T-cell (primary cell): ENCODE data around the gene CCNB3. TPM values are rescaled to one million over a fixed set of nuclear protein-coding genes. Genes with fewer than 3 reads are reported as not detected.

Source experiments
- ATAC-seq, 4 experiments: fragments of 200-7000 bp in 3 of 4; fragments of 150-1000 bp in 1 of 4; cut with Tn5 transposase; replicated peaks in 1 of 4; 1 replicate in 3 of 4; 2 replicates in 1 of 4; pipeline ENCODE4 v1.10.0; 2021; ENCODE audit warnings: moderate library complexity in 3 of 4, mild to moderate bottlenecking in 2 of 4, moderate number of reproducible peaks in 1 of 4
- CTCF ChIA-PET, 2 donors: fragments of 300-600 bp; sonication (Branson Sonifier 250); formaldehyde crosslinking; loops; one replicate each; lab custom pipeline; 2022; ENCODE audit warnings: antibody characterized with exemption in 2 of 2; lab: Charles Lee
- POLR2A ChIA-PET, 2 donors: fragments of 300-600 bp; sonication (Branson Sonifier 250); formaldehyde crosslinking; loops; one replicate each; lab custom pipeline; 2022; ENCODE audit warnings: antibody characterized with exemption in 2 of 2; lab: Charles Lee
- DNase-seq, 35 experiments: peaks; one replicate each; pipeline versions ENCODE4 v3.0.0 to v3.0.0-alpha.2; 2013 to 2023
- H3K27ac ChIP-seq: one replicate; pipeline ENCODE4 v1.5.1; 2013; ENCODE audit warnings: low read length
- H3K27me3 ChIP-seq, 2 experiments: replicated peaks in 1 of 2; 1 replicate in 1 of 2; 2 replicates in 1 of 2; pipeline versions ENCODE4 v1.6.1 to v1.7.0; 2013; ENCODE audit warnings: low read length in 1 of 2, mixed read lengths in 1 of 2; ENCODE audit not compliant: control insufficient read depth in 2 of 2, insufficient read depth in 2 of 2; ENCODE audit errors: extremely low read depth in 1 of 2
- H3K36me3 ChIP-seq, 2 donors: 1 replicate in 1 of 2; 2 replicates in 1 of 2; pipeline versions ENCODE4 v1.6.1 to v1.7.0; 2013; ENCODE audit warnings: low read length in 1 of 2; ENCODE audit not compliant: control insufficient read depth in 2 of 2, insufficient read depth in 1 of 2; ENCODE audit errors: extremely low read depth in 1 of 2
- H3K4me1 ChIP-seq, 2 experiments: 1 replicate in 1 of 2; 2 replicates in 1 of 2; pipeline versions ENCODE4 v1.6.1 to v1.7.0; 2013; ENCODE audit warnings: low read length in 2 of 2, mixed read lengths in 1 of 2; ENCODE audit not compliant: insufficient read depth in 2 of 2, control insufficient read depth in 1 of 2; ENCODE audit errors: extremely low read depth in 1 of 2
- H3K4me3 ChIP-seq, 2 donors: 1 replicate in 1 of 2; 2 replicates in 1 of 2; pipeline versions ENCODE4 v1.5.1 to v1.7.0; 2013; ENCODE audit warnings: mild to moderate bottlenecking in 2 of 2, low read length in 1 of 2, moderate library complexity in 1 of 2; ENCODE audit not compliant: control insufficient read depth in 1 of 2; ENCODE audit errors: extremely low read depth in 1 of 2
- H3K9me3 ChIP-seq: 2 replicates; pipeline ENCODE4 v1.7.0; 2013
- H3K27ac Mint-ChIP-seq, 2 donors: one replicate each; pipeline ENCODE4 v1.8.0; 2020 to 2021; ENCODE audit warnings: mild to moderate bottlenecking in 2 of 2, mixed read lengths in 2 of 2
- H3K27me3 Mint-ChIP-seq, 2 donors: one replicate each; pipeline ENCODE4 v1.8.0; 2021 to 2022; ENCODE audit warnings: mixed read lengths in 2 of 2
- H3K36me3 Mint-ChIP-seq: one replicate; pipeline ENCODE4 v1.8.0; 2021; ENCODE audit warnings: mixed read lengths
- H3K4me1 Mint-ChIP-seq, 3 donors: one replicate each; pipeline ENCODE4 v1.8.0; 2020 to 2022; ENCODE audit warnings: mixed read lengths in 3 of 3, mild to moderate bottlenecking in 1 of 3
- H3K4me3 Mint-ChIP-seq, 3 donors: one replicate each; pipeline ENCODE4 v1.8.0; 2020 to 2022; ENCODE audit warnings: mild to moderate bottlenecking in 3 of 3, mixed read lengths in 3 of 3, moderate library complexity in 3 of 3
- H3K9me3 Mint-ChIP-seq, 3 donors: one replicate each; pipeline ENCODE4 v1.8.0; 2020 to 2022; ENCODE audit warnings: mixed read lengths in 3 of 3
- WGBS: methylation state at CpG from one replicate; pipeline ENCODE4 v1.1.5; 2013; ENCODE audit warnings: missing lambda C conversion rate; ENCODE audit not compliant: insufficient coverage; 5-methylcytosine and 5-hydroxymethylcytosine counted together
- total RNA-seq, 35 experiments: library from RNA in 6 of 35; stranded (reverse) in 6 of 35; fragments of 120-200 nt in 1 of 35; gene quantifications; one replicate each; pipeline versions ENCODE4 v1.2.1 to v1.2.4 and lab custom pipeline; 2013 to 2026

CCNB3 gene
- total RNA-seq, 5 donors from 2014 or later (not counting 1 experiment from before 2014, with no cell fraction given), result 0.07 to 0.47 (median 0.41) TPM; not detected in 2

DNA sequence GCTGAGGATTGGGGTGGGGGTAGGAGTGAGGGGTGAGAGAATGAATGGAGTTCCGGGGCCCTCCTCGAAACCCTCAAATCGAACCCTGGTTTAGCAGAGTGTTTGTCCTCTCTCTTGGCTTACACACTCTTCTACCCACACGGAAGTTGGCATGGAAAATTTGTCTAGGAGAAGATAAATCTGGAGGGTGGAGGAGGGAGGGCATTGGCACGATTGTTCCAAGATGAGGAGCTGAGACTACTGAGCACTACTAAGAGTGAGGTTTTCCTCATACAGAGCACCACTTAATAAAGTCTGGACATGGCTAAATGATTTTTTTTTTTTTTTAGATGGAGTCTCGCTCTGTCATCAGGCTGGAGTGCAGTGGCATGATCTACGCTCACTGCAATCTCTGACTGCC is 37.2 kb upstream of the CCNB3 start:
- Mint-ChIP-seq H3K27ac (no peak overlapping the region), H3K9me3 (no peaks in the 10 kb centered on the region), H3K27me3 (peaks cover 0 to 13% of the 10 kb centered on the region in 2 donors), H3K4me1 (peaks cover 0 to 6% (median 0%) of the 10 kb centered on the region in 3 donors), H3K36me3 (no peaks in the 10 kb centered on the region), H3K4me3 (no peak overlapping the region)
- no peak for ATAC-seq
- WGBS, result no CpG with 5 or more reads among the region's 7 CpGs
- no peak for DNase-seq
- ChIA-PET CTCF (no interaction called here), POLR2A (no interaction called here)
- no peak overlapping the region for H3K27ac ChIP-seq
- H3K9me3 ChIP-seq, result no peaks in the 10 kb centered on the region
- H3K4me3 ChIP-seq, result no peak overlapping the region
- no peaks in the 10 kb centered on the region for H3K36me3 ChIP-seq
- no peaks in the 10 kb centered on the region for H3K4me1 ChIP-seq
- peaks cover 0 to 7% of the 10 kb centered on the region in 2 experiments for H3K27me3 ChIP-seq

DNA sequence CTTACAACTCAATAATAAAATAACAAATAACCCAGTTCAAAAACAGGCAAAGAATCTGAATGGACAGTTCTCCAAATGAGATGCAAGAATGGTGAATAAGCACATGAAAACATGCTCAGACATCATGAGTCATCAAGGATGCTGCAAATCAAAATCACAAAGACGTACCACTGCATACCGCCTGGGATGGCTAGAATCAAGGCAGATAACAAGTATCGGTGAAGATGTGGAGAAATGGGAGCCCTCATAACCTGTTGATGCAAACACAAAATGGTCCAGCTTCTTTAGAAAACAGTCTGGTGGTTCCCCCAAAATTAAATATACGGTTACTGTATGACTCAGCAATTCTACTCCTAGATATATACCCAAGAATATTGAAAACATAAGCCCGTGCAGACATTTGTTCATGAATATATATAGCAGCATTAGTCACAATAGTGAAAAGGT is 36.3 kb upstream of the CCNB3 start:
- Mint-ChIP-seq H3K9me3 (no peaks in the 10 kb centered on the region), H3K27me3 (peaks cover 0 to 13% of the 10 kb centered on the region in 2 donors), H3K4me3 (no peak overlapping the region), H3K36me3 (no peaks in the 10 kb centered on the region), H3K4me1 (peaks cover 0 to 6% (median 0%) of the 10 kb centered on the region in 3 donors), H3K27ac (no peak overlapping the region)
- no CpG with 5 or more reads among the region's 5 CpGs for WGBS
- Histone ChIP-seq H3K4me3 (no peak overlapping the region), H3K27ac (no peak overlapping the region), H3K27me3 (peaks cover 0 to 7% of the 10 kb centered on the region in 2 experiments), H3K36me3 (no peaks in the 10 kb centered on the region), H3K9me3 (no peaks in the 10 kb centered on the region), H3K4me1 (no peaks in the 10 kb centered on the region)
- ChIA-PET POLR2A (no interaction called here), CTCF (no interaction called here)
- no peak for ATAC-seq
- DNase-seq, result no peak

DNA sequence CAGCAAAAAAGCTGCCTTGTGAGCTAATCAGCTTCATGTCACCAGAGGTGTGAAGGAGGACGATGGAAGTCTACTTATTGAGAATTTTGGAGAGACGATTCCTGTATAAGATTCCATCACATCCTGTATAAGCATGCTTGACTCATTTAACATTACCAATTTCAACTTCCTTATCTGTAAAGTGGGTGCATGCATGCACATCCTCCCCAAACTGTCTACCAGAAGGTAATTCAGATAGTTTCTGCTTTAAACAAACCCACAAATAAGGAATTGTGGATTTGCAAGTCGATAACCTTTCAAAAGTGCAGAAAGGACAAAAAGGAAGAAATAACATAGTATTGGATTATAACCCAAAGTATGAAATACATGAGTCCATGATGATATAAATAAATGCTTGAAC is 34.8 kb upstream of the CCNB3 start:
- Histone ChIP-seq H3K27ac (no peak overlapping the region), H3K9me3 (no peaks in the 10 kb centered on the region), H3K27me3 (peaks cover 0 to 7% of the 10 kb centered on the region in 2 experiments), H3K4me3 (no peak overlapping the region), H3K4me1 (no peaks in the 10 kb centered on the region), H3K36me3 (no peaks in the 10 kb centered on the region)
- CTCF ChIA-PET, result no interaction called here
- no CpG with 5 or more reads among the region's 3 CpGs for WGBS
- H3K9me3 Mint-ChIP-seq, result peaks cover 0 to 4% (median 3%) of the 10 kb centered on the region in 3 donors
- no peak overlapping the region for H3K4me3 Mint-ChIP-seq
- DNase-seq, result no peak
- H3K36me3 Mint-ChIP-seq, result no peaks in the 10 kb centered on the region
- H3K27ac Mint-ChIP-seq, result no peak overlapping the region
- ATAC-seq, result no peak
- POLR2A ChIA-PET, result no interaction called here
- H3K27me3 Mint-ChIP-seq, result peaks cover 0 to 16% of the 10 kb centered on the region in 2 donors
- peaks cover 0 to 6% (median 0%) of the 10 kb centered on the region in 3 donors for H3K4me1 Mint-ChIP-seq

DNA sequence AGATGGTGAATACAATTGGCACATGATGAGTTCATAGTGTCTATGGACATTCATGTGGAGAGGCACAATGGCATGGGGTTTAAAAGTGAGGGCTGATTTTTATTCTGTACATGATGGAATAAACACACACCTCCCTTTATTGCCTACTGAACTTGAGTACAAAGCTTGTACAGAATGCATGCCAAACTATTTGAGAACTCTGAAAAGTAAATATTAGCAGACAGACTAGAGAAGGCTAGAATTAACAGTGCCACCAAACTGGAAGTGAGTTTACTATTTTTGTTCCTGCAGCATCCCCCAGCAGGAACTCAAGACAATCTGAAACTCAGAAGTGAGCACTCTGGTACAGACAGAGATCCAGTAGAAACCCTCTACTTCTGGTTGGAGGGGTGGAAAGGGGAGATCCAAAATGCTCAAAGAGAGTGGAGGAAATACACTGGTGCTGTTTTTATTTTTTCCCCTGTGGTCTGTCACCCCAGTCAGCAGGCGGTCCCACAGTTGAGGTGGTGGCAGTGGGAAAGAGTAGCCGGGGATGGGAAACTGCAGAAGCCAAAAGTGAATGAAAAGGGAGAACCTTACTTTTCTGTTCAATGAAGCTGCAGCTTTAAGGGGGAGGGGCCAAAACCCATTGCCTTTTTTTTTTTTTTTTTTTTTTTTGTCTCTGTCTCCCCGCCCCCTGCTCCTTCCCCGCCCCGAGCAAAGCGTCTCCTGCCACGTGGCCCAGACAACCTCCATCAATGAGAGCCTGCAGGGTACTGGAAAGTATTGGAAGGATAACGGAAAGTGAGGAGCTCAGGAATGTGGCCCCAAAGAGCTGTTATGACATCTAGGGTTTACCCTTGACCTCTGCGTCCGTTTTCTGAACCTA is 24.3 kb upstream of the CCNB3 start:
- Mint-ChIP-seq H3K27me3 (peaks cover 0 to 1% of the 10 kb centered on the region in 2 donors), H3K4me3 (no peak overlapping the region), H3K9me3 (no peaks in the 10 kb centered on the region), H3K4me1 (peaks cover 0 to 3% (median 0%) of the 10 kb centered on the region in 3 donors), H3K27ac (no peak overlapping the region), H3K36me3 (no peaks in the 10 kb centered on the region)
- H3K27ac ChIP-seq, result no peak overlapping the region
- no peak overlapping the region for H3K4me3 ChIP-seq
- H3K27me3 ChIP-seq, result no peaks in the 10 kb centered on the region
- ATAC-seq (no peak), DNase-seq (no peak)
- ChIA-PET POLR2A (interaction anchor here in 1 of 2 donors (0.7 kb wide), 1 partner anchor 102 kb away, joined by 6 read pairs; no protein-coding TSS in a partner anchor), CTCF (interaction anchor here (0.6 to 0.7 kb wide), 2 partner anchors 38 to 1155 kb away, joined by 3 to 4 read pairs; no protein-coding TSS in a partner anchor)
- no peaks in the 10 kb centered on the region for H3K9me3 ChIP-seq
- WGBS, result 100% methylated on average over 2 of the region's 10 CpGs
- no peaks in the 10 kb centered on the region for H3K36me3 ChIP-seq
- no peaks in the 10 kb centered on the region for H3K4me1 ChIP-seq

DNA sequence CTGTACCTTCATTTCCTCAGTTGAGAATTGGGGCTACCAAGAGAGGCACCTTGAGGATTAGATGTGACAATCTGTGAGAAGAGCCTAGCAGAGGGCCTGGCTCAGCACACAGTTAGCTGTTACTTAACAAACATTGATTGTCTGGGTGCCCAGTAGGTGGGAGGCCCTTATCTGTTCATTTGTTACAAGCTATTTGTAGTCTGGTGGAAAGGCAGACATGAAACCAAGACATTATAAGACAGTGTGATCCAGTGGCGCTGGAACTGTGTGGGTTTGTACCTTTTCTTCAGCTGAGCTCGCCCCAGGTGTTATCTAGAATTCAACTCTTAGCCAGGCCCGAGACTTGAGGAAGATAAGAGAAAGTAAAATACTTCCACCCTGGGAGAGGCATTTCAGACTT is 20.7 kb upstream of the CCNB3 start:
- WGBS, result no CpG with 5 or more reads among the region's 3 CpGs
- peaks cover 1 to 11% of the 10 kb centered on the region in 2 donors for H3K27me3 Mint-ChIP-seq
- no peaks in the 10 kb centered on the region for H3K27me3 ChIP-seq
- DNase-seq (no peak), ATAC-seq (no peak)
- POLR2A ChIA-PET, result no interaction called here
- H3K4me1 Mint-ChIP-seq, result peaks cover 0 to 3% (median 0%) of the 10 kb centered on the region in 3 donors
- no peak overlapping the region for H3K27ac ChIP-seq
- CTCF ChIA-PET, result no interaction called here
- H3K4me3 ChIP-seq, result no peak overlapping the region
- H3K27ac Mint-ChIP-seq, result no peak overlapping the region
- H3K36me3 ChIP-seq, result no peaks in the 10 kb centered on the region
- no peaks in the 10 kb centered on the region for H3K36me3 Mint-ChIP-seq
- H3K9me3 ChIP-seq, result no peaks in the 10 kb centered on the region
- no peaks in the 10 kb centered on the region for H3K4me1 ChIP-seq
- no peak overlapping the region for H3K4me3 Mint-ChIP-seq
- no peaks in the 10 kb centered on the region for H3K9me3 Mint-ChIP-seq

DNA sequence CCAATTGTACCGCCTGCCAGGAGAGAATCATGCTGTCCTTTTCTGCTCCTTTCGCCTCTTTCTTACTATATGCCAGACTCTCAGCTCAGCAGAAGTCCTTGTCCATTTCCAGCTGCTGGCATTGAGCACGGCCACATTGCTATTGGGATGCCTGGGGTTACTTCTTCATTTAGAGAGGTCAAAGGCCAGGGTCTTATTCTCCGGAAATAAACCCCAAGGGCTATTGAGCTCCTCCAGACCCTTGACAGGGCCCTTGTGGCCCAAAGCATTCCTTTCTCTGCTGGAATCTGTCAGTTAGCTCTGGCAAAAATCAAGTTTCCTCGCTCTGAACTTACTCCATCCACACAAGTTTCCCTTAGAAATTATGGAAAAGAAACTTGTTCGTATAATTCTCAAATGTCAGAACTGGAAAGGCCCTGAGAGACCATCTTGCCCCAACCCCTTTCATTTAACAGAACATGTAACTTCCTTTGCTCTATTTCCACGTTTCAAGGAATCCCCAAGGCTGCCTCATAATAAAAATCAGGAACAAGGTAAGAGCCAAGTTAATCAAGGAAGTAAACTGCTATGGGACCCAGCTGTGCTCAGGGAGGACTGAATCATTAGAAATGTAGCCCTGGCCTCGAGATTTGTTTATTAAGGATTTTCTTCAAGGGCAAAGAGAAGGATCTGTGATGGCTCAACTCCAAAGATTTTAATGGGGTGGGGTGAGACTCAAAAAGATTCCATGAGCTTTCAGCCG is 15.5 kb upstream of the CCNB3 start:
- H3K27me3 ChIP-seq, result no peaks in the 10 kb centered on the region
- no peak for DNase-seq
- Mint-ChIP-seq H3K27ac (no peak overlapping the region), H3K36me3 (no peaks in the 10 kb centered on the region), H3K27me3 (peaks cover 3 to 31% of the 10 kb centered on the region in 2 donors), H3K4me3 (no peak overlapping the region), H3K9me3 (no peaks in the 10 kb centered on the region), H3K4me1 (no peaks in the 10 kb centered on the region)
- no peak overlapping the region for H3K4me3 ChIP-seq
- POLR2A ChIA-PET, result no interaction called here
- CTCF ChIA-PET, result no interaction called here
- no peaks in the 10 kb centered on the region for H3K9me3 ChIP-seq
- H3K27ac ChIP-seq, result no peak overlapping the region
- WGBS, result 100% methylated on average over 1 of the region's 9 CpGs
- no peak for ATAC-seq
- no peaks in the 10 kb centered on the region for H3K4me1 ChIP-seq
- no peaks in the 10 kb centered on the region for H3K36me3 ChIP-seq
